G401 (cell line): ENCODE data around the gene GRB10. TPM values are rescaled to one million over a fixed set of nuclear protein-coding genes. Genes with fewer than 3 reads are reported as not detected.

Experiments used
- DNase-seq: peaks from one replicate; pipeline ENCODE4 v3.0.0-alpha.2; 2015; ENCODE audit warnings: low spot score
- in situ Hi-C: cut with HindIII; loops from 2 replicates; pipeline ENCODE4 v1.10.0; 2016; ENCODE audit warnings: low sequenced_read_pairs, mixed read lengths
- total RNA-seq: library from RNA; depleted of rRNA; stranded (reverse); fragments of >200 nt; shearing (Covaris generic); gene quantifications from 2 replicates; pipeline ENCODE4 v1.2.3, GENCODE V29; 2014; rRNA removed

Gene GRB10
- not detected in 2 replicates for total RNA-seq

DNA sequence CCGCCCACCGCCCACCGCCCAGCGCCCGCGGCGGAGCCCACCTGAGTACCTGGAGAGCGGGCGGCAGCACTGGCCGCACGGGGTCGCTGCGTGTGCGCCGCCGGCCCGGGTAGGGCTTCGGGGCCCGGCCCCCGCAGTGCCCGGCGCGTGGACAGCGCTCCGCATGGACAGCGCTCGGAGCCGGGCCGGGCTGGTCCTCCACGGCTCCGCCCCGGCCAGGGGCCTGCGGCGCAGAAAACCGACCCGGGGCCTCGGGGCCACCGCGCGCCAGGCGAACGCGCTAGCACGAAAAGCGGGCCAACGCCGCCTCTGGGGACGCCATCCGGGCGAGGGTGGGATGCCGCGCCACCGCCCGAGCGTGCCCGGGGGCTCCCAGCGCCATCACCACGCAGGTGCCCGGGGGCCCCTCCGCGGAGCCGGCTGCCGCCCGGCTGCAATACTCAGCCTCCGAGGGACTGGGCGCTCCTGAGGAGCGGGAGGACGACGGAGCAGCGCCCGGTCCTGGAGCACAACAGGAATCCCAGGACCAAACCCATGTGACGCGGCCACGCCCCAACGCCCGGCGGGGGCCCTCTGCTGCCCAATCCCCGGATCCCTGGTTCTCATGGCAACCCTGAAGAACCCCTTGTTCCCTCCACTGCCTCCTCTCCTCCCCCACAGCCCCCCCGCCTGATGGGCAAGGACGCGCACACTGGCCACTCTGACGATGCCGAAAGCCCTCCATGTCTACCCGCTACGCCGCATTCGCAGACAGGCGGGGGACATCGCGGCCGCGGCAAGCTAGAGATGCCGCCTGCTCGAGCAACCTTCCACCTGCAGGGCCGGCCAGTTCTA, at the start of gene GRB10:
GRB10 (minus strand) TSS at position 522 of the 834 bp plus-strand sequence. CDS start 50,574 bp downstream, outside the sequence.
- in situ Hi-C loops, result no loop called here
- DNase-seq, result peak; percentile 89

DNA sequence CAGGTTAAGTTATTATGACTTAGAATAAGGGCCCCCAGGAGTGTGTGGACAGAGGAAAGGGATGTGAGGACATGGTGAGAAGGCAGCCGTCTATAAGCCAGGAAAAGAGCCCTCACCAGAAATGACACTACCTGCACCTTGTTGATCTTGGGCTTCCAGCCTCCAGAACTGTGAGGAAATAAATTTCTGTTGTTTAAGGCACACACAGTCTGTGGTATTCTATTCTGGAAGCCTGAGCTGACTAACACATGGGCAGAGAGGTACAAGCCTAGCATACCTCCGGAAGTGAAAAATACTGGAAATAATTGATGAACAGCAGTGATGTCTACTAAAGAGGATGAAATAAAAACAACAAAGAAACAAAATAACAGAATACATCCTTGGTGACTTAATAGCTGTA, 46.1 kb upstream of the GRB10 start:
- no peak for DNase-seq
- in situ Hi-C loops, result no loop called here

DNA sequence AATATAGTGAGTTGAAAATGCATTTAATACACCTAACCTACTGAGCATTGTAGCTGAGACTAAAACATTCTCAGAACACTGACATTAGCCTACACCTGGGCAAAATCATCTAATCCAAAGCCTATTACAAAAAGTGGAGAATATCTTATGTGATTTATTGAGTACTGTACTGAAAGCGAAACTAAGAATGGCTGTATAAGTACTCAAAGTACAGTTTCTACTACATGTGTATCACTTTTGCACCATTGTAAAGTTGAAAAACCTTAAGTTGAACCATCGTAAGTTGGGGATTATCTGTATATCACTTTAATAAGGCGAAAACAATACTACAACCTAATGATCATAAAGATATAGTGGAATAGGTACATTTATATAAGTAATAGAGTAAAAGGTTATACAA, 45.4 kb upstream of the GRB10 start:
- DNase-seq, result no peak
- in situ Hi-C loops, result no loop called here

DNA sequence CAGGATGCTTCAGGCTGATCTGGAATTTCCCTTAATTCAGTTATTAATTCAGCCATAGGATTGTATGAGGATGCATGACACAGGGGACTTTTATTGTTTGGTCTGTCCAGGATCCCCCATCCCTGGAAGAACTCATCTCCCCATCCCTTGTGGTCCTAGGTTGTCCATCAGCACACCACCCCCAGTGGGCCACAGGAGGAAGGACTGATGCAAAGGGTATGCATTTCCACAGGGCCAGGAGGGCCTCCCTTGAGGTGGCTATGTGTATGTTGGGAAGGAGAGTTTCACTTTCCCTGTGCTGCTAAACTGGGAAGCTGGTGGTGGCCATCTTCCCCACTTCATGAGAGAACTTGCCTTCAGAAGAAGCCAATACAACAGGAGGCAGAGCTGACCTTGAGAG, 44.6 kb upstream of the GRB10 start:
- no peak for DNase-seq
- in situ Hi-C loops, result no loop called here

GRCh38 chr7:50826371-50827172, 43.9 kb upstream of the GRB10 start:
- in situ Hi-C loops, result no loop called here

DNA sequence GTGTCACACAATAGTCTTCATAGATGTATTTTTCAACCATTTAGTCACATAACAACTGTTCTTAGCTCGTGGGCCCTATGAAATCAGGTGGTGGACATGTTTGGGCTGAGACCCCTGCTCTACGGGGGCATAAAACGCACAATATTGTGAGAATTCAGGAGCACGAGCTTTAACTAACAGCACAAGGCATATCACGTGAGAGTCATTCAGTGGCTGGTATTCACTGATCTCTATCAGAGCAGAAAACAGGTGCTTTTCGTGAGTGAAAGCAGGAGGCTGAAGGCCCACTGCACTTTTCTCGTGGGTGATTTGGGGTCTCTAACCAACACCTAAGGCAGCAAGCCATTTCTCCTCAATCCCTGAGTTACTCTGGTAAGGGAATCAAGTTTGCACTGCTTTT, 42.8 kb upstream of the GRB10 start:
- no peak for DNase-seq
- in situ Hi-C loops, result no loop called here

More at GRCh38 chr7:50826371-50827172, 43.9 kb upstream of the GRB10 start:
- DNase-seq, result no peak

DNA sequence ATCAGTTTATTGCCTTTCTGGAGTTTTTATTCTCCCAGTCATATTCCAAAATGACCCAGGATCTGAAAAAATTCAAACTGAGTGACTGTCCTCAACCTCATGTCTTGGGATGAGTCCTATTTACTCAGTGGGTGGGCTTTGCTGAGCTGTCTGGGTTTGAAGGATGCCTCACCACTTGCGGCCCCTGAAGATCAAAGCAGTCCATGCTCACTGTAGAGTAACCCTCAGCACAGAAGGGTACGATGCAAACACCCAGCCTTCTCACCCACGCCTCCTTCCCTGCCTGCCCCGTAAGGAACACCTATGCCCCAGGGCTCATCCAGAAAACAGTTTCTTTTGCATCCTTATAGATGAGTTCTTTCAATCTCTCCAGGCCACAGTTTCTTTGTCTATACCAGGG, 42.2 kb upstream of the GRB10 start:
- no peak for DNase-seq
- in situ Hi-C loops, result no loop called here

GRCh38 chr7:50822706-50823105, 40.0 kb upstream of the GRB10 start:
- DNase-seq, result no peak
- in situ Hi-C loops, result no loop called here

DNA sequence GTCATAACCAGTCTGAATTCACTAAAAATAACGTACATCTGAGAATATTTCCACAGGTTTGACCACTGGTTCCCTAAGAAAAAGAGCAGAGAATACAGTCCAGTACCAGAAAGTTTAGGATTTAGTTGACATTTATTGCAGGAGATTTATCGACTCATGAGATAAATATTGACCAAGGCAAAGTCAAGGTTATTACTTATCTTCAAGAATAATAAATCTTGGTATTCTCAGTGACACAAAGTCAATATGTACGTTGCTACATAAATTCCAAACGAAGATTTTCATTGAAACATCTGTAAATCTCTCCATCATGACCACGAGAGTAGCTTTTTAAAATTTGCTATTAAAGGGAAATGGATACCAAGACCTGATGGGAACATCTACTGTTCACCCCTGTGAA, 39.4 kb upstream of the GRB10 start:
- no peak for DNase-seq

GRCh38 chr7:50821457-50822008, 38.8 kb upstream of the GRB10 start:
- DNase-seq, result no peak
- in situ Hi-C loops, result no loop called here

More for the DNA sequence above, 39.4 kb upstream of the GRB10 start:
- in situ Hi-C loops, result no loop called here

DNA sequence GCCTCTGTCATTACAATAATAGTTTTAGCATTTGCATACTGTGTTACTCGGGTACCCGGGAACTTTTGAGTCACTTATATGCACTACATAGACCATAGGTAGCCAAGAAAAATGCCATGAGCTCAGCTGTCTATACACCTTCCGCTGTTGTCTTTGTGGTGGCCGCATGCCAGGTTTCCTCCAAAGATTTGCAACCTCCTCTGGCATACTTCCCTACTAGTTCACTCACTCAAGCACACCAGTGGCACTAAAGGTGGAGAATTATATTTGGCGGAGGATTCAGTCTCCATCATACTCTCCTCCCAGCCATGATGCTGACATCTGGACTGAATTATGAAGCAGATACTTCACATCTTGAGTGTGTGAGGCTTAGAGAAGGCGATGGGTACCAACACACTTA, 35.6 kb upstream of the GRB10 start:
- in situ Hi-C loops, result no loop called here
- no peak for DNase-seq

DNA sequence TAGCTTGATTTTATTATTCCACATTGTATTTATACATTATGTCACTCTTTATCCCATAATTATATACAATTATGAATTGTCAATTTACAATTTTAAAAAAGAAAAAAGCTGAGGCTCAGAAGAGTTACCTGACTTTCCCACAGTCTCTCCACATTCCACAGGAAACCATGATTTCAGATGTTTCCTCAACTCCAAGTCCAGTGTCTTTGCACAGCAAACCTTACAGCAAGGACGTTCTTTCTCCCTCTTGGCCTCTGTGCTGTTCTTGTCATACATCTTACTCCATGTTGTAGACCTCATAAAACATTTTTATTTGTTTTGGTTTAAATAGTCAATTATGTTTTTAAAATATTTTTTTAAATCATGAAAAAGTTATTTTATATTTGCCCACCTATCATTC, 34.9 kb upstream of the GRB10 start:
- in situ Hi-C loops, result no loop called here
- no peak for DNase-seq

- DNase-seq, result no peak
- in situ Hi-C loops, result no loop called here
Measured at GRCh38 chr7:50815138-50815537, 32.4 kb upstream of the GRB10 start.

GRCh38 chr7:50814166-50814565, 31.5 kb upstream of the GRB10 start:
- in situ Hi-C loops, result no loop called here

DNA sequence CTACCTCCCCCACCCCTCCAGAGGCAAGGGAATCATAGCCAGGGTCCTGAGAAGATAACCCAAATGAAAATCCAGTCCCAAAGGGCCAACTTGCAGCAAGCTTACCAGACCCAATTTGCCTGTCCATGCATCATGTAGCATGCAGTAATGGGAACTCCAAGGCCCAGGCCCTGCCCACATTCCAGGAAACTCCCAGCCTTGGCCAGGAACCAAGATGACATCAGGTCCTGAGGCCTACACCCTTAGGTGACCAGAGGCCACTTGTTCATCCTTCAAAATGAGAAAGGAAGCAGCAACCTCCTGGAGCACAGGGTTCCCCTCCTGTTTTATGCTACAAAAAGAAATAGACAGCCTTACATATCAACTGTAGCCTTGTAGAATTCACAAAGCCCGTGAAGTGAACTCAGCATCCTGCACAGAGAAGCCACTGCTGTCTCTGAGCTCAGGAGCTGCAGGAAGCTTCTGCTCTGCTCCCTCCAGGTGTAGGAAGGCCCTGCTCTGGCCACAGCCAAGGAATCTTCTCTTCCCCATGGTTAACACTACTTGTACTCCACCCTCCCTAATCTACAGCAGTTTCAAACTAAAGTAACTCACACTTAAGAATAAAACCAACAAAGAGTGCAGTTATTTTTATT, 30.3 kb upstream of the GRB10 start:
- DNase-seq, result no peak
- in situ Hi-C loops, result no loop called here

More at GRCh38 chr7:50814166-50814565, 31.5 kb upstream of the GRB10 start:
- DNase-seq, result no peak

DNA sequence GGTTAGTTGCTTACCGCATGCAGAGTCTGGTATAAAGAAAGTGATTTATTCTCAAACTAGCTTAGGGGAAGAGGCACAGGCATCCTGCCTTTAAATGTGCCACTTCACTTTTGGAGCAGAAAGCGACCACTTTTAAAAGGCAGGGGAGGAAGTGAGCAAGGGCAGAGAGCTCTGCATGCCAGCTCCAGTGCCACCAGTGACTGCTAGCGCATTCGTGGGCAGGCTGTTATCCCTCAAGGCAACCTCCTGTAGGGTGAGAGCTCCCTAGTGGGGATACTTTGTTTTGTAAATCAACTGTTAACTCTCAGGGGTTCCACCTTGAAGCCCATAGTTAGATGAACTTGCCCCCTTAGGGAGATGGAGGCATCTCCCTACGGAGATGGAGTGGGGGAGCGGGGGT, 29.4 kb upstream of the GRB10 start:
- no peak for DNase-seq
- in situ Hi-C loops, result no loop called here

GRCh38 chr7:50808282-50808888, 25.7 kb upstream of the GRB10 start:
- DNase-seq, result no peak
- in situ Hi-C loops, result no loop called here

DNA sequence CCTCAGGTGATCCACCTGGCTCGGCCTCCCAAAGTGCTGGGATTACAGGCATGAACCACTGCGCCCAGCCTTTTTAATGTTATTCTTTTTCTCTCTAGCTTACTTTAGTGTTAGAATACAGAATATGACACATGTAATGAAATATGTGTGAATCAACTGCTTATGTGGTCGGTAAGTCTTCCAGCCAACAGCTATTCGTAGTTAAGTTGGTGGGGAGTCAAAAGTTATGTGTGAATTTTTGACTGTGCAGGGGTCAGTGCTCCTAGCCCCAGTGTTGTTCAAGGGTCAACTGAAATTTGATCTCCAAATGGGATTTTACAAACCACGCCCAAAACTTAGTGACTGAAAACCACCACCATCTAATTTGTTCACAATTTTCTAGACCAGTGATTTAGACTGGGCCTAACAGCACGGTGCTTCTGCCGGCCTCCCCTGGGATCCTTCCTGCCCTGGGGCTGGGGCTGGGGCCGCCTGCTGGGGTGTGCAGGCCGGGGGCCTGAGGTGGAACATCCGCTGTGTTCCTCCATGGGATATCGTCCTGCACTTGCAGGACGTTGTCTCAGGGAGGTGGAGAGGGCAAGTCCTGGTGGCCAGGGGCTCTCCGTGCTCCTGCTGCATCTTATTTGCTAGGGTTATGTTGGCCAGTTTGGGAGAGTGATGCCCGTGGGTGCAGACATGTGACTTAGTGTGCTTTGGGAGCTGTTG, 24.5 kb upstream of the GRB10 start:
- in situ Hi-C loops, result no loop called here
- no peak for DNase-seq

DNA sequence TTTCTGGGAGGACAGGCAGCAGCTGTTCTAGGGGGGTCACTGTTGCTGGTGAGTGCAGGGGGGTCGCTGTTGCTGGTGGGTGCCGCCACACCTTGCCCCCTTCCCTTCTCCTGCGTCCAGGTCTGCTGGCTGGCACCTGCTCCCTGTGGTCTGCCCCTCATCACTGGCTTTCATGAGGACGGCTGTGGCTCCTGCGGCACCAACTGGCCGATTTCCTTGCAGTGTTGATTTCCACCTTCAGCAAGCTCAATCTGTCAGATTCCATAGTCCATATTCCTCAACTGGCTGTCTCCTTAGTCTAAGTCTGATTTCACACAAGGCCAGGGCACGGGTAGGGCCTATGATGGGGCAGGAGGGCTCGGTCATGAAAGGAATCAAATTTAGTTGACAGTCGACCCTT, 23.4 kb upstream of the GRB10 start:
- in situ Hi-C loops, result no loop called here
- no peak for DNase-seq
